GM21367 (cell line): ENCODE measurements around the gene STAT5B.
"Not testable (repeated sequence)": the region's sequence is repeated elsewhere in the genome, so short reads cannot be mapped to it uniquely, and the experiment has no call there.

Experiments
- ATAC-seq: cut with Tn5 transposase; IDR thresholded peaks from one replicate; pipeline ENCODE4 v1.9.1; 2021; ENCODE audit not compliant: unreplicated experiment

Gene STAT5B

DNA sequence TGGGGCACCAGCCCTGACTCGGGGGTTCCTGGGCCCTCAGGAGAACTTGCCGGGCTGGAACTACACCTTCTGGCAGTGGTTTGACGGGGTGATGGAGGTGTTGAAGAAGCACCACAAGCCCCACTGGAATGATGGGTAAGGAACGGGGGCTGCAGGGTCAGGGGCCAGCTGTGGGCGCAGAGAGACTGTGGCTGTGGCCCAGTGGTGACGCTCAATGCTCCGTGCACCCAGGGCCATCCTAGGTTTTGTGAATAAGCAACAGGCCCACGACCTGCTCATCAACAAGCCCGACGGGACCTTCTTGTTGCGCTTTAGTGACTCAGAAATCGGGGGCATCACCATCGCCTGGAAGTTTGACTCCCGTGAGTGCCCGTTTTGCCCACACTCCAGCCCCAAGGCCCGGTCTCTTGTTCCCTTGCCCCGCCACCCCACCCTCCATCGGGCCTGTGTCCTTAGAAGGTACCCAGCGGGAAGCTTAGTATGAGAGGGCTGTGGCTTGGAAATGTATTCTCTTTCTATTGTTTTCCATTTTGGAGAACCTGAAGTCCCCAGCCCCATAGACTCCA, 31.3 kb upstream of the STAT5B start:
- ATAC-seq, result no peak

DNA sequence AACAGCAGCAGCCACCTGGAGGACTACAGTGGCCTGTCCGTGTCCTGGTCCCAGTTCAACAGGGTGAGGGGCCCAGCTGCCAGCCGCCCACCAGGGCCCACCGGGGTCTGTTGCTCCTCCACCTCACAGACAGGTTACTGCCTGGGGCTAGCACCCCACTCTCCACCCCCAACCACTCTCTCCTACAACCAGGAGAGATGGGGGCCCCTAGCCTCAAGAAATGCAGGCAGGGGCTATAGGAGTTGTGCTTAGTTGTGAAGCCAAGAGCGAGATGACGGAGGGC, 30.1 kb upstream of the STAT5B start:
- no peak for ATAC-seq

DNA sequence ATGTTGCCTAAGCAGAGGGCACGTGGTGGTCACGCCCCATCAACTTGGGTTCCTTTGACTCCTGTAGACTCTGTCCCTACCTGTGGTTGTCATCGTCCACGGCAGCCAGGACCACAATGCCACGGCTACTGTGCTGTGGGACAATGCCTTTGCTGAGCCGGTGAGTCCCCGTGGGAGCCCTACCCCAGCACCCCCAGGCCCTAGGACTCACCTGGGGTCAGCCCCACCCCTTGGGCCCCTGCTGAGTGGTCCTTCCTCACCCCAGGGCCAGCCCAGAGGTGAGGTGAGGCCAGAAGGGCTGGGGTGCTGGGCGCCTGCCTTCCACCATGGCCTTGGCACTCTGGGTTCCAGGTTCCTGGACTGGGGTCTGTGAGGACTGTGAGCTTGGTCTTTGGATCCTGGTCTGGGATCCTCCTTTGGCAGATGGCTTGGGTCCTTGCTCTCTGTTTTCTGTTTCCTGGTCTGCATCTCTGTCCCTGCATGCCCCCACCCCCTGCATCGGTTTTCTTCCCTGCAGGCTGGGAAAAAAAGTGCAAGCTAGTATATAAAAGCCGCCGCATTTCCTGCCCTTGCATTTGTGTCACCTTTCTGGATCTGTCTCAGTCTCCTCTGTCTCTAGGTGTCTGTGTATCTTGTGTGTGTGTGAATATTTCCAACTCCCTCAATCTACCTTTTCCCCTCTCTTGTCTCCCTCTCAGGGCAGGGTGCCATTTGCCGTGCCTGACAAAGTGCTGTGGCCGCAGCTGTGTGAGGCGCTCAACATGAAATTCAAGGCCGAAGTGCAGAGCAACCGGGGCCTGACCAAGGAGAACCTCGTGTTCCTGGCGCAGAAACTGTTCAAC, 29.6 kb upstream of the STAT5B start:
- ATAC-seq, result no peak

DNA sequence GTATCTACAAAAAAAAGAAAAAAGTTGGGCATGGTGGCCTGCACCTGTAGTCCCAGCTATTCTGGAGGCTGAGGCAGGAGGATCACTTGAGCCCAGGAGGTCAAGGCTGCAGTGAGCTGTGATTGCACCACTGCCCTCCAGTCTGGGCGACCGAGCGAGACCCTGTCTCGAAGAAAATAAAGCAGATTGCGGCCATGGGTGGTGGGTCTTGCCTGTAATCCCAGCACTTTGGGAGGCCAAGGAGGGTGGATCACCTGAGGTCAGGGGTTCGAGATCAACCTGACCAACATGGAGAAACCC, 28.8 kb upstream of the STAT5B start:
- ATAC-seq, result not testable (repeated sequence)

DNA sequence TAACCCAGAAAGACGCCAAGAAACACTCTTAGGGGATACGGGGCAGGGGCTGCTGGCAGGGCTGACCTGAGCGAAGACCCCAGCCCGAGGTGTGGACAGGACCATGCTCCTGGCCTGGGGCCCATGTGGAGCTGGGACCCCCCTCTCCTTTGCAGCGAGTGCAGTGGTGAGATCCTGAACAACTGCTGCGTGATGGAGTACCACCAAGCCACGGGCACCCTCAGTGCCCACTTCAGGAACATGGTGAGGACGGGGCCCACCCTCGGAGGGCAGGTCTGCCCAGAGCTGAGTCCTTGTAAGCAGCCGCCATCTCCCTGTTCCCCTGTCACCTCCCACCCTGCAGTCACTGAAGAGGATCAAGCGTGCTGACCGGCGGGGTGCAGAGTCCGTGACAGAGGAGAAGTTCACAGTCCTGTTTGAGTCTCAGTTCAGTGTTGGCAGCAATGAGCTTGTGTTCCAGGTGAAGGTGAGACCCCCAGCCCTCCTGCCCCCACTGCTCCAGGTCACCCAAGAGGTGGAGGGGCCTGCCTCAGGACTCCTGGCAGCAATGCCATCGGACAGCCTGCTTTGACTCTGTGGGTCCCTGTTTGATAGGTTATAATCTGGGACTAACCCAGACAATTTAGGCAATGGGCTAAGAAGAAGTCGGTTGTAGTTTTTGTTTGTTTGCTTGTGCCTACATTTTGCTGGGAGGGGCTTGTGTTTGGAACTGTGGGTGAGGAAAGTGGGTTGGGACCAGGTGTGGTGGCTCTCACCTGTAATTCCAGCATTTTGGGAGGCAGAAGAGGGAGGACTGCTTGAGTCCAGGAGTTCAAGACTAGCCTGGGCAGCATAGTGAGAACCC, 28.2 kb upstream of the STAT5B start:
- no peak for ATAC-seq

DNA sequence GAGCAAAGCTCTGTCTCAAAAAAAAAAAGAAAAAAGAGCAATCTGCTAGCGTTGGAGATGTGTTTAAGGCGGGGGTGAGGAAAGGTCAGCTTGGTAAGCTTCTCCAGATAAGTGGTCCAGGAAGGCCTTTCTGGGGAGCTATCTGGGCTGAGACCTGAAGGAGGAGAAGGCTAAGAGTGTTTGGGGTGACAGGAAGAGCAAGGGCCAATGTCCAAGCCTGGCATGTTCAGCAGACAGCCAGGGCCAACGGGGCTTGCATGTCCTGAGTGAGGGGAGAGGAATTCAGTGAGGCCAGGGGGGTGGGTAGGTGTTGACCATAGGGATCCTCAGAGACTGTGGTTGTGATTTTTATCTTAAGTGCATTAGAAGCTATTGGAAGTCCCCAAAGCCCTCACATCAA, 27.5 kb upstream of the STAT5B start:
- no peak for ATAC-seq

DNA sequence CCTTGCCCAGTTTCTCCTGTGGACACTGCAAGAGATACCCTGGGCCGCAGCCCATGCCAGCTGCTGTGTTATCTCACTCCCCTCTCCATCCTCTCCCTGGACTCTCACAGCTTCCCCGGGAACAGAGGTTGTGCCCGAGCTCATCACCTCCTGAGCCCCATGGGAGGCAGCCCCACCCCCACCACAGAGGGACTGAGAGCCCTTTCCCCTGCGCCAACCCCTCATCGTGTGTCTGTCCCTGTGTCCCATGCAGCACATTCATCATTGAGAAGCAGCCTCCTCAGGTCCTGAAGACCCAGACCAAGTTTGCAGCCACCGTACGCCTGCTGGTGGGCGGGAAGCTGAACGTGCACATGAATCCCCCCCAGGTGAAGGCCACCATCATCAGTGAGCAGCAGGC, 24.8 kb upstream of the STAT5B start:
- ATAC-seq, result no peak

DNA sequence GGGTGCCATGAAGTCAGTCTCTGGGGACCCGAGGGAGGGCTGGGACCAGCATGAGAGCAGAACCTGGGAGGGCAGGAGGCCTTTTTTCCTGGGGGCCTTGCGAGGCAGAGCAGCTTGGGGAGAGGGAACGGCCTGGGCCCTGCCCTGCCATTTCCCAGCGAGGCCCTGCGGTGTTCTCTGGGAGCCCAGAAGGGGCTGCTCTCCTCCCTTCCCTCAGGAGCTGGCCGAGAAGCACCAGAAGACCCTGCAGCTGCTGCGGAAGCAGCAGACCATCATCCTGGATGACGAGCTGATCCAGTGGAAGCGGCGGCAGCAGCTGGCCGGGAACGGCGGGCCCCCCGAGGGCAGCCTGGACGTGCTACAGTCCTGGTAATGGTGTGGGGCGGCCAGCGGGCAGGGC, 23.7 kb upstream of the STAT5B start:
- ATAC-seq, result not testable (repeated sequence)

DNA sequence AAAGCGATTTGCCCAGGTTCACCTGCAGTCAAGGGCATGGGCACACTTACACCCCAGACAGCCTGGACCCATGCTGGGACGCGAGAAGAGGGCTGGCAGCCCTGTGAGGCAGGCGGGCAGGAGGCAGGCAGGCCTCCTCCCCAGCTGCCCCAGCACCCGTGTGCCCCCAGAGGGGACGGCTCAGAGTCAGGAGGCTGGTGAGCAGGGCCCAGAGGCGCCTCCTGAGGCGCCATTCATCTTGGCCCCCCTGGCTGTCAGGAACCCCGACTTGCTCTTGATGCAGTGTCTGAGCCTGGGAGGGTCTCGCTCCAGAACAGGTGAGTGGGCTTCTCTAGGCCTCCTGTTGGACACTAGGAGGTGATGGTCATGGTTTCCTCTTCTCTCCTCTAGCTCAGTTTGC, 23.2 kb upstream of the STAT5B start:
- not testable (repeated sequence) for ATAC-seq

DNA sequence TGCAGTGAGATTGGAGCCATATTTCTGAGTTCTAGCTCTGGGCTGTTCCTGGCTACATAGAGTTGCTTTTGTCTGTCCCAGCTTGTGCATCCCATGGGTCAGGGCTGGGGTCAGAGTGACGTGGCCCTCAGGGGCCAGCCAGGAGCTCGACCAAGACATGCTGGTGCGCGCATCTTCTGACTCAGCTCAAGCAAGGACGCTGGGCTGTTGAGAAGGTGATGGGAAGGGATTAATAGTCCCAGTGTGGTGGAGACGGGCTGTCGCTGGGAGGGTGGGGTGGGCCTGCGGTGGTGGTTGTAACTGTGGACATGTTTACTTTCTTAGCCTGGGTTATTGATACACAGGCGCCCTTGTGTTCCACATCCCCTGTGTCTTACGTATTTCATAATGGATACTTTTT, 21.6 kb upstream of the STAT5B start:
- not testable (repeated sequence) for ATAC-seq

DNA sequence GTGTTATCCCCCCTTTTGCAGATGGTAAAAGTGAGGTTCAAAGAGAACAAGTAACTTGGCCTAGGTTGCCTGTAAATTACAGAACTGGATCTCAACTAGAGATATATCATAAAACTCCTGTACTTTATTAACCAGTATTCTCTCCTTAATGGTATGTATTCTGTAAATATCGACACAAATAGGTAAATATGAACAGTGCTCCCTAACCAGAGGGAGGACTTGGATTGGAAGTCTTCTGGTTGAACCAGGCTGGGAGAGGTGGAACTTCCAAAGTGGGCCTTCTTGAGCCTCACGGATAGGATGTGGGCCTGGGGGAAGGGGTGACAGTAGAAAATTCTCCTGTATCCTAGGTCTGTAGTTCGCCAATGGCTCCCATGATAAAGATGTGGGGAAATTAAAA, 19.8 kb upstream of the STAT5B start:
- no peak for ATAC-seq

DNA sequence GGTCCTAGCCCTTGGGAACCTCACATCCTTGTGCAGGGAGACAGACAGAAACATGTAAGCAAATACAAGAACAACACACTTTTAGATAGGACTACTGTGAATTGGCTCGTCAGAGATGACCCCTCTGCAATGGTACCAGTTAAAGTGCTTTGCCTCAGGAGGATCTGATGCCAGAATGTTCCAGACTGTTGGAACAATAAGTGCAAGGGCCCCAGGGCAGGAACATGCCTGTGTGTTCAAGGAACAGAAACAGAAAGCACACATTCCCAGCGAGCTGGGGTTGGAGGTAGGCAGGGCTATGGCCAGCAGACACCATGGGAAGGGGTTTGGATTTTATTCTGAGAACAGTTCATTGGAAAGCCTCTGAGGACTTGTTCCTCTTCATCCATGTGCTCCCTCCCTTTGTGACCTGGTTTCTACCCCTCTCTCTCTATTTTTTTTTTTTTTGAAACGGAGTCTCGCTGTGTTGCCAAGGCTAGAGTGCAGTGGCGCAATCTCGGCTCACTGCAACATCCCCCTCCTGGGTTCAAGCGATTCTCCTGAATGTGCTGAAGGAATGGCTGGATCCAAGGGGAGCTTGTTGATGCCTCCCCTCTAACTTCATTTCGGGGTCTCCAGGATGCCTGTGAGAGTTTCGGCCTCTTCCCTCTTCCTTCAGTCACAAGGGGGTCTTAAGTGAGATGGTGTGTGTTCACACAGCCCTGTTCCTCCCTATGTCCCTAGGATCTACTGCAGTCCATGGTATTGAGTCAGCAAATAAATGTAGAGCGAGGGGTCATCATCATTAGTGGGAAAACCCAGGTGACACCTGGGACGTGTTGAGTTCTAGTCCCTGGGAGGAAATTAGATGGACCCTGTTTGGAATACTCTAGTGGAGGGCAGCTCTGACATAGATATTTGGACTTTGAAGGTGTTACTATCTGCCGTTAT, 18.5 kb upstream of the STAT5B start:
- ATAC-seq, result no peak

DNA sequence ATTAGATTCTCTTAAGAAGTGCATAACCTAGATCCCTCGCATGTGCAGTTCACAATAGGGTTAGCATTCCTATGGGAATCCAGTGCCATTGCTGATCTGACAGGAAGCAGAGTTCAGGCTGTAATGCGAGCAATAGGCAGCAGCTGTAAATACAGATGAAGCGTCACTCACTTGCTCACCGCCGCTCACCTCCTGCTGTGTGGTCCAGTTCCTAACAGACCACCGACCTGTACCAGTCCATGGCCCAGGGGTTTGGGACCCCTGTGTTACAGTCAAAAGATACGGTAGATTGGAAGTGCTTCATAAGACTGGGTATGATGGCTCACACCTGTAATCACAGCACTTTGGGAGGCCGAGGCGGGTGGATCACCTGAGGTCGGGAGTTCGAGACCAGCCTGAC, 14.9 kb upstream of the STAT5B start:
- no peak for ATAC-seq

DNA sequence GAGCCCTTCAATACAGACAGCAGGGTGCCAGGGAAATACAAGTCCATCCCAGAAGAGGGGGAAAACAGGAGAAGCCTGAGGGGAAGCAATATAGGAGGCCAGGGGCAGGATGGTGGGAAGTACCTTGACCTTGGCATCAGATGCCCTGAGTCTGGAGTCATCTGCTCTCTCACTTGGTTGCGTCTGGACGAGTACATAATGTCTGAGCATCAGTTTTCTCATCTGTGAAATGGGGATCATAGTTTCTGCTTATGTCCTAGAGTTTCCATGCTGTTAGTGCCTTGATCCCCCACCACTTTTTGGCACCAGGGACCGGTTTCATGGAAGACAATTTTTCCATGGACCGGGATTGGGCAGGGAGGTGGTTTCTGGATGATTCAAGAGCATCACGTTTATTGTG, 14.4 kb upstream of the STAT5B start:
- no peak for ATAC-seq

DNA sequence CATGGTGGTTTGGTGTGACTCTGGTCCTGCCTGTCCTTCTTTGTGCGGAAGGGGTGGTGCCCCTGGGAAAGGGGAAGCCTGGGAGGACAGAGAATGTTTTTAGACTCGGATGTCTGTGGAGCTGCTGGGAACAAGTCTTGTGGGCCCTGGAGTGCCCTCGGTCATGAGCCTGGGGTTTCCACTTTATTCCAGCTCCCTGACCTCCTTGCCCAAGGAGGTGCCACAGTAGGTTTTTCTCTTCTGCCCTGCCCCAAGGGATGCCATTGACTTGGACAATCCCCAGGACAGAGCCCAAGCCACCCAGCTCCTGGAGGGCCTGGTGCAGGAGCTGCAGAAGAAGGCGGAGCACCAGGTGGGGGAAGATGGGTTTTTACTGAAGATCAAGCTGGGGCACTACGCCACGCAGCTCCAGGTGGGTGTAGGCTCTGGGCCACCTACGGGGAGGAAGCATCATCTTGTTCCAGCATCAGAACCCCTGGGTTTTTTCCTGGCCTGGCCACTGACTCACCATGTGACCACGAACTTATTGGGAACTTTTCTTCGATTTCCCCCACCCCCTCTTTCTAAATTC, 13.5 kb upstream of the STAT5B start:
- ATAC-seq, result no peak

DNA sequence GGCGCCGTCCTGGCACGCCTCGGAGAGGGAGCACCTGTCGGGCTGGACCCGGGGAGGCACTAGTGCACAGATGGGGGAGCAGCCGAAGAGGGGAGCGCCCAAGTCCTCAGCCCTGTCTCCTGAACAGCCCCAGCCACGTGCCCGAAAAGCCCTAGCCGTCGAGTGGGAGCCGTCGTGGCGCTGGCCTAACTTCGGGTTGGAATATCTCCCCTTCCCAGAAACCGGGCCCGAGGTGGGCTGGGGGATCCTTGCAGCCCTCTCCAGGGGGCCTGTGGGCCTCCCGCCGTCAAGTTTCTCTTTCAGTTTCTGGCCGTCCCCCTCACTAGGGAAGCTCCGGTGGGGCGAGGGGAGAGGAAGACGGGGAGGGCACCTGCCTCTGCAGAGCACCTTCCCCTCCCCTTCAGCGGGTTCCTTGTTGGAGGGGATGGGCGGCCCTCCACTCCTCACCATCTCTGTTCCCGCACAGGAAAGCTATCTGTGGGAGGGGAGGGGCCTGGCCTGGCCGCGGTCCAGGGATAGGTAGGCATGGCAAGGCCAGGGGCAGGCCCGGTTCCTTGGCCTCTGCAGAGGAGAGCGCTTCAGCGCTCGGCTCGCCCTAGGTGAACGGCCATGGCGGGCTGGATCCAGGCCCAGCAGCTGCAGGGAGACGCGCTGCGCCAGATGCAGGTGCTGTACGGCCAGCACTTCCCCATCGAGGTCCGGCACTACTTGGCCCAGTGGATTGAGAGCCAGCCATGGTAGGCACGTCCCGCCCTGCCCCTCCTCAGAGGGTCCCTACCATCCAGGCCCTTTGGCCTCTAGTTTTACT, 12.8 kb upstream of the STAT5B start:
- no peak for ATAC-seq

DNA sequence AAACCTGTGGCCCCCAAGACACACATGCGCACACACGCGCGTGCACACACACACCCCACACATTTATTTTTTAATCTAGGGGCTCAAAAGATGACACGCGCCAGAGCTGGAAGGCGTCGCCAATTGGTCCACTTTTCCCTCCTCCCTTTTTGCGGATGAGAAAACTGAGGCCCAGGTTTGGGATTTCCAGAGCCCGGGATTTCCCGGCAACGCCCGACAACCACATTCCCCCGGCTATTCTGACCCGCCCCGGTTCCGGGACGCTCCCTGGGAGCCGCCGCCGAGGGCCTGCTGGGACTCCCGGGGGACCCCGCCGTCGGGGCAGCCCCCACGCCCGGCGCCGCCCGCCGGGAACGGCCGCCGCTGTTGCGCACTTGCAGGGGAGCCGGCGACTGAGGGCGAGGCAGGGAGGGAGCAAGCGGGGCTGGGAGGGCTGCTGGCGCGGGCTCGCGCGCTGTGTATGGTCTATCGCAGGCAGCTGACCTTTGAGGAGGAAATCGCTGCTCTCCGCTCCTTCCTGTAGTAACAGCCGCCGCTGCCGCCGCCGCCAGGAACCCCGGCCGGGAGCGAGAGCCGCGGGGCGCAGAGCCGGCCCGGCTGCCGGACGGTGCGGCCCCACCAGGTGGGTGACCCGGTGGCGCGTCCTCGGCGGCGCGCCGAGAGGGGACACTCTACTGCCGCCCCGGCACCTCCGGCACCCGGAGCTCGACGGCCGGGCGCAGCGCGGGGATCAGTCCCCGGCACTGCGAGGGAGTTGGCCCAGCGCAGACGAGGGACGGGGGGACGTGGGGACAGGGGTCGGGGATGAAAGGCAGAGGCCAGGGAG, 12.0 kb upstream of the STAT5B start, which contains the start of gene STAT5A:
STAT5A (plus strand) TSS at position 522 of the 826 bp plus-strand sequence. CDS start 914 bp downstream, outside the sequence.
- no peak for ATAC-seq

DNA sequence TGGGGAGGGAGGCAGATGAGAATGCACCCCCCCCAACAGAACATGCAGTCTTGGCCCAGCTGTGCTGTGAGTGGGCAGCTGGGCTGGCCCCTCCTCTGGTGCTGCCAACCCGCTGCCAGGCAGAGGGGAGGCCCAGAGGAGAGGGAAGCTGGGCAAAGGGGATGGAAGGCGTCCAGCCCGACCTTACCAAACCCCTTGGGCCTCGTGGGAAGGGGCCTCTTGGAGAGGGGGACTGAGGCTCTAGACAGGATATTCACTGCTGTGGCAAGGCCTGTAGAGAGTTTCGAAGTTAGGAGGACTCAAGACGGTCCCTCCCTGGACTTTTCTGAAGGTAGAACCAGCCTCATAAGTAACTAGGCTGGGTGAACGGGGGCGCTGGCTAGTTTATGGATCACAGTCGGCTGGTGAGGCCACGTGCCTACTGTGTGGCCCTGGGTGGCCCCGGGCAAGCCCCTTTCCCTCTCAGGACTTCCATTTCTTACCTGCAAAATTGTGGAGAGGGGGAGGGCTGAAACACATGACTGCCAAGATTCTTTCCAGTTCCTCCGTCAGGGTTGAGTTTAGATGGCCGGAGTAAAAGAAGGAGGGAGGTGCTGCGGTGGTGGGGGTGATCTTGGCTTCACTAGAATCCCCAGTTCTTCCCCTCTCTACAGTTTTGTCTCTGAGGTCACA, 11.2 kb upstream of the STAT5B start:
- ATAC-seq, result no peak
